ENCODE results near the gene ZNF526.

The ZNF526 gene

DNA sequence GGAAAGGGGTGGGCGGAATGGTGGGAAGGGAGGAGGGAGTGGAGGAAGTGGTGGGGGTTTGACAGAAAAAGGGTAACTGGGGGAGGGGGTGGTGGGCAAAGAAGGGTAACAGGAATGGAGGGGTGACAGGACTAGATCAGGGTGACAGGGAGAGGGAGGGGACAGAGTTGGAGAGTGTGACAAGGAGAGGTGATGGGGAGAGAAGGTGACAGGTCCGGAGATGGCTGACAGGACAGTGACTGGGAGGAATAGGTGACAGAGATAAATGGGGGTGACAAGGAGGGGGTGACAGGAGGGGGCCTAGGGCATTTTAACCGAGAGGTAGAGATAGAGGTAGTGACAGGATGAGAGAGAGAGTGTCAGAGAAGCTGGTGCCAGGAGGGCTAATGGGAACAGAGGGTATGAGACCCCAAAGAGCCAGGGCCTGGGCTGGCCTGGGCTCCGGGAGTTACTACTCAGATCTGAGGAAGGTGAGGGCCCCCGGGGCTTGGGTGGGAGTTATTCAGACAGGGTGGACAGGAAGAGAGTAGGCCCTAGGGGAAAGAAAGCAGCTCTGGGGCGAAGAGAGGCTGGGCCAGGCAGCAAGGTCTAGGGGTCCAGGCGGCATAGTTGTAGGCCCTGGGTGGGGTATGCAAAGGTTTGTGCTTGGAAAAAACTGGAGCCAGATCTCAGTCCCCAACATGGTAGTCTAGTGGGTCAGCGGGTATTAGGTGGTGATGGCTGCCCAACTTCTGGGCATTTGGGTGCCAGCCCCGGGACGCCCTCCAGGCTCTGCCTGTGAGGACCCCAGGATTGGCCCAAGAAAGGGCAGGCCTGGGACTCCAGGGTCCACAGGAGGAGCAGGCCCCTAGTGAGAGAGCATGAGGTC, 49.6 kb downstream of the ZNF526 start:
- H3K36me3 ChIP-seq (ENCODE audit: control insufficient read depth in 1 of 2, insufficient read depth in 2 of 2, low read depth in 1 of 2, low read length in 2 of 2): peaks cover 26 to 34% of the 10 kb centered on the region in 2 experiments
- WGBS: 67% methylated on average over 10 of the region's 10 CpGs
- H3K4me2 ChIP-seq (ENCODE audit: low read length, poor library complexity, severe bottlenecking): peak overlapping the region; percentile 81
- peak overlapping the region; percentile 79 to 87 for H3K18ac ChIP-seq (ENCODE audit: low read depth in 1 of 2, low read length in 2 of 2)
- H4K91ac ChIP-seq (ENCODE audit: low read length): peak overlapping the region; percentile 94
- H3K27me3 ChIP-seq (ENCODE audit: control insufficient read depth in 1 of 2, insufficient read depth in 1 of 2, low read length in 2 of 2): no peaks in the 10 kb centered on the region
- DNase-seq: no peak
- H2AFZ ChIP-seq (ENCODE audit: low read depth, low read length): no peak overlapping the region
- H2AK5ac ChIP-seq (ENCODE audit: low read length, severe bottlenecking): peak overlapping the region; percentile 95
- H3K14ac ChIP-seq (ENCODE audit: low read length in 2 of 2): peak overlapping the region in 1 of 2 experiments; percentile 53
- H2BK12ac ChIP-seq (ENCODE audit: low read length in 2 of 2): peak overlapping the region; percentile 55 to 92
- peak overlapping the region; percentile 98 for H3K9ac ChIP-seq (ENCODE audit: low read length)
- H3K27ac ChIP-seq (ENCODE audit: low read length, poor library complexity, severe bottlenecking): peak overlapping the region; percentile 97
- H3K9me3 ChIP-seq (ENCODE audit: control insufficient read depth, low read length): no peaks in the 10 kb centered on the region
- H3K4me3 ChIP-seq (ENCODE audit: insufficient read depth in 1 of 2, low read depth in 1 of 2, low read length in 2 of 2): peak overlapping the region; percentile 66 to 96
- H3K23ac ChIP-seq (ENCODE audit: low read length in 2 of 2): no peak overlapping the region
- peak overlapping the region; percentile 95 for H2BK15ac ChIP-seq (ENCODE audit: low read depth, poor library complexity, severe bottlenecking)
- peaks cover 2% of the 10 kb centered on the region for H3K79me1 ChIP-seq (replicated peaks; ENCODE audit: low read length, poor library complexity, severe bottlenecking)
- peak overlapping the region; percentile 97 for H2BK5ac ChIP-seq (ENCODE audit: low read depth, low read length, poor library complexity, severe bottlenecking)
- H2BK120ac ChIP-seq (ENCODE audit: low read depth, low read length): peak overlapping the region; percentile 99
- H3K4ac ChIP-seq (ENCODE audit: low read depth in 1 of 2, low read length in 2 of 2): peak overlapping the region; percentile 92 to 96
- peak overlapping the region; percentile 91 for H4K8ac ChIP-seq (ENCODE audit: low read length)
- peaks cover 45% of the 10 kb centered on the region for H3K4me1 ChIP-seq (ENCODE audit: control insufficient read depth, insufficient read depth, low read depth, low read length)

DNA sequence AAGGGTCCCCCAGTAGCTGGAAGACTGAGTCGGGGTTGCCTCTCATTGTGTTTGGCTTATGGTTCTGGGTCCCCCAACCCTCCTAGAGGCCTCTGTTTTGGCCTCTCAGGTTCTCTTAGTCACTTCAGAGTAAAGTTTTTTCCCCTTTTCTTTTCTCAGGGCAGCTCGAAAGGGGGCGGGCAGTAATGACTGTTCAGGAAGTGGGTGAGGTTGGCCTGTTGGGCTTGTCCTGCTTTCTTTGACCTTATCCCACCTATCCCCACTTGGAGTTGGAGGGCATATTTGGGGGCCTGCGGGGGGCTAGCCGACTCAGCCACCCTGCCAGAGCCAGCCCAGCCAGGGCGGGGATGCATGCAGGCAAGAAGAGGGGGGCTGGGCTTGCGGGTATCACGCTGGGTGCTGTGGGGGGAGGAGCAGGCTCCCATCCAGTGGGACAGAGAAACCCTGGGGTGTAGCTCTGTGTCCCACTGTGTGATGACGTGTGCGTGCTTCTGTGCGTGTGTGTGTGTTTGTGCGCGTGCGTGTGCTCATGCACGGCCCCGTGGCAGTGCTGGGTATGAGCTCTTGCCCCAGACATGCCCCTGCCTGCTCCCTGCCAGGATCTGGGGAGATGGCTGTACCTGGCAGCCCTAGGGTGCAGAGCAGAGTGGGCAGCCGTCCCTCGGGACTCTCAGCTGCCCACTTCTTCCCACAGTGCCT, 50.4 kb downstream of the ZNF526 start:
- no peaks in the 10 kb centered on the region for H3K9me3 ChIP-seq (ENCODE audit: control insufficient read depth, low read length)
- peak overlapping the region; percentile 91 for H4K8ac ChIP-seq (ENCODE audit: low read length)
- H2BK120ac ChIP-seq (ENCODE audit: low read depth, low read length): peak overlapping the region; percentile 71
- H2AK5ac ChIP-seq (ENCODE audit: low read length, severe bottlenecking): peak overlapping the region; percentile 95
- H3K18ac ChIP-seq (ENCODE audit: low read depth in 1 of 2, low read length in 2 of 2): peak overlapping the region; percentile 79 to 98
- peak overlapping the region in 1 of 2 experiments; percentile 75 for H3K23ac ChIP-seq (ENCODE audit: low read length in 2 of 2)
- 77% methylated on average over 17 of the region's 18 CpGs for WGBS
- H2AFZ ChIP-seq (ENCODE audit: low read depth, low read length): no peak overlapping the region
- no peaks in the 10 kb centered on the region for H3K27me3 ChIP-seq (ENCODE audit: control insufficient read depth in 1 of 2, insufficient read depth in 1 of 2, low read length in 2 of 2)
- H3K4me1 ChIP-seq (ENCODE audit: control insufficient read depth, insufficient read depth, low read depth, low read length): peaks cover 51% of the 10 kb centered on the region
- DNase-seq: peak; percentile 73
- peak overlapping the region; percentile 44 to 96 for H3K4me3 ChIP-seq (ENCODE audit: insufficient read depth in 1 of 2, low read depth in 1 of 2, low read length in 2 of 2)
- H3K36me3 ChIP-seq (ENCODE audit: control insufficient read depth in 1 of 2, insufficient read depth in 2 of 2, low read depth in 1 of 2, low read length in 2 of 2): peaks cover 34 to 40% of the 10 kb centered on the region in 2 experiments
- H3K4me2 ChIP-seq (ENCODE audit: low read length, poor library complexity, severe bottlenecking): peak overlapping the region; percentile 81
- H3K14ac ChIP-seq (ENCODE audit: low read length in 2 of 2): peak overlapping the region in 1 of 2 experiments; percentile 98
- H2BK15ac ChIP-seq (ENCODE audit: low read depth, poor library complexity, severe bottlenecking): peak overlapping the region; percentile 95
- peak overlapping the region; percentile 97 for H2BK5ac ChIP-seq (ENCODE audit: low read depth, low read length, poor library complexity, severe bottlenecking)
- H4K91ac ChIP-seq (ENCODE audit: low read length): peak overlapping the region; percentile 94
- peak overlapping the region; percentile 92 to 96 for H2BK12ac ChIP-seq (ENCODE audit: low read length in 2 of 2)
- H3K79me1 ChIP-seq (replicated peaks; ENCODE audit: low read length, poor library complexity, severe bottlenecking): peaks cover 2% of the 10 kb centered on the region
- peak overlapping the region; percentile 98 for H3K9ac ChIP-seq (ENCODE audit: low read length)
- H3K4ac ChIP-seq (ENCODE audit: low read depth in 1 of 2, low read length in 2 of 2): peak overlapping the region; percentile 83 to 96
- peak overlapping the region; percentile 97 for H3K27ac ChIP-seq (ENCODE audit: low read length, poor library complexity, severe bottlenecking)

DNA sequence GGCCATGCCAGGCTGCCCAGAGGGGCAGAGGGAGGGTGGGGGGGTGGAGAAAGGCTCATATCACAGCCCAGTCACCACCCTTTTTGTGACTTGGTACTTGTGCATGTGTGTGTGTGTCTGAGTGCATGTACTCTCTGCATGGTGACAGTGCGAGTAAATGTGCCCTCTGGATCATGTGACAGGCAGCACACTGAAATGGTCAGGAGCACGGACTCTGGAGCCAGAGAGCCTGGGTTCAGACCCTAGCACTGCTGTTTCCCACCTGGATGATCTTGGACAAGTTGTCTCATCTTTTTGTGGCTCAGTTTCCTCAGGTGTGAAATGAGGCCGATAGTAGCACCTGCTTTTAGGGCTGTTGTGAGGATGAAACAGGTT, 50.9 kb downstream of the ZNF526 start:
- Histone ChIP-seq H3K18ac (ENCODE audit: low read depth in 1 of 2, low read length in 2 of 2) (peak overlapping the region; percentile 23 to 98), H3K9ac (ENCODE audit: low read length) (peak overlapping the region; percentile 98), H3K4me3 (ENCODE audit: insufficient read depth in 1 of 2, low read depth in 1 of 2, low read length in 2 of 2) (peak overlapping the region; percentile 37 to 96), H2BK15ac (ENCODE audit: low read depth, poor library complexity, severe bottlenecking) (no peak overlapping the region), H3K27ac (ENCODE audit: low read length, poor library complexity, severe bottlenecking) (peak overlapping the region; percentile 97), H3K23ac (ENCODE audit: low read length in 2 of 2) (peak overlapping the region in 1 of 2 experiments; percentile 75), H4K8ac (ENCODE audit: low read length) (peak overlapping the region; percentile 39), H3K9me3 (ENCODE audit: control insufficient read depth, low read length) (no peaks in the 10 kb centered on the region), H3K27me3 (ENCODE audit: control insufficient read depth in 1 of 2, insufficient read depth in 1 of 2, low read length in 2 of 2) (no peaks in the 10 kb centered on the region), H2BK5ac (ENCODE audit: low read depth, low read length, poor library complexity, severe bottlenecking) (peak overlapping the region; percentile 57), H3K79me1 (replicated peaks; ENCODE audit: low read length, poor library complexity, severe bottlenecking) (peaks cover 2% of the 10 kb centered on the region), H3K4ac (ENCODE audit: low read depth in 1 of 2, low read length in 2 of 2) (peak overlapping the region in 1 of 2 experiments; percentile 45), H2BK12ac (ENCODE audit: low read length in 2 of 2) (peak overlapping the region in 1 of 2 experiments; percentile 96), H3K14ac (ENCODE audit: low read length in 2 of 2) (peak overlapping the region in 1 of 2 experiments; percentile 98), H4K91ac (ENCODE audit: low read length) (no peak overlapping the region), H3K4me1 (ENCODE audit: control insufficient read depth, insufficient read depth, low read depth, low read length) (peaks cover 54% of the 10 kb centered on the region), H3K36me3 (ENCODE audit: control insufficient read depth in 1 of 2, insufficient read depth in 2 of 2, low read depth in 1 of 2, low read length in 2 of 2) (peaks cover 39 to 44% of the 10 kb centered on the region in 2 experiments), H2AK5ac (ENCODE audit: low read length, severe bottlenecking) (peak overlapping the region; percentile 94), H2BK120ac (ENCODE audit: low read depth, low read length) (no peak overlapping the region), H2AFZ (ENCODE audit: low read depth, low read length) (no peak overlapping the region), H3K4me2 (ENCODE audit: low read length, poor library complexity, severe bottlenecking) (peak overlapping the region; percentile 81)
- DNase-seq: no peak
- WGBS: 93% methylated on average over 3 of the region's 3 CpGs
